ENCODE data around the gene GJB1. TPM values are rescaled to one million over a fixed set of nuclear protein-coding genes. Genes with fewer than 3 reads are reported as not detected.
A peak's percentile ranks its signal among the peaks of the same experiment; 100 is the strongest.

Gene GJB1
- total and polyA plus RNA-seq, 2 experiments from 2014 or later, result 95.4 to 98.2 TPM

DNA sequence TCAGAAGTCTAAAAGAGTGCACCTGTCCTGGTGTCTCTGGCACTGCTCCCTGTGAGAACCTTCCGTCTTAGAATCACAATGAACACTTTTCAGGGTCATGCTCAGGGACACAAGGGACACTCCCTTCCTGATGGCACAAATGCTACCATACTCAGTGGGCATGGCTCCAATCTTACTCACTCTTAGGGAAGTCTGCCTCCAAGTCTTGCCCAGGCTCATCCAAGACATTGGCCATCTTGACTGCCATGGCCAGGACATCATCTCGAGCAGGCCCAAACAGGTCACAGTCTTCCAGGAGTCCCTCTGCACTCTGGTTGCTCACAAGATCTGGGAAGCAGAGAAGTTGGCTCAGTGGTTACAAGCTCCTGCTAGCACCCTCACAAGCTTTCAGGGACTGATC, 22.1 kb downstream of the GJB1 start:
- H4K20me1 ChIP-seq (ENCODE audit: insufficient read depth, poor library complexity, severe bottlenecking), result no peaks in the 10 kb centered on the region
- no peaks in the 10 kb centered on the region for H3K9me2 ChIP-seq (replicated peaks; ENCODE audit: insufficient read depth)
- H3K79me2 ChIP-seq, result no peaks in the 10 kb centered on the region
- no peaks in the 10 kb centered on the region for H3K36me3 ChIP-seq (replicated peaks; ENCODE audit: insufficient read depth, low read depth)
- 74% methylated on average over 2 of the region's 2 CpGs for WGBS (ENCODE audit: low lambda C conversion rate, missing lambda C conversion rate)
- no peak overlapping the region for H3K4me3 ChIP-seq
- H3K4me2 ChIP-seq, result no peak overlapping the region
- no peak for TF ChIP-seq EZH2 (IDR thresholded peaks at IDR 0.05; ENCODE audit: borderline replicate concordance)
- TF ChIP-seq, protein P1, sequence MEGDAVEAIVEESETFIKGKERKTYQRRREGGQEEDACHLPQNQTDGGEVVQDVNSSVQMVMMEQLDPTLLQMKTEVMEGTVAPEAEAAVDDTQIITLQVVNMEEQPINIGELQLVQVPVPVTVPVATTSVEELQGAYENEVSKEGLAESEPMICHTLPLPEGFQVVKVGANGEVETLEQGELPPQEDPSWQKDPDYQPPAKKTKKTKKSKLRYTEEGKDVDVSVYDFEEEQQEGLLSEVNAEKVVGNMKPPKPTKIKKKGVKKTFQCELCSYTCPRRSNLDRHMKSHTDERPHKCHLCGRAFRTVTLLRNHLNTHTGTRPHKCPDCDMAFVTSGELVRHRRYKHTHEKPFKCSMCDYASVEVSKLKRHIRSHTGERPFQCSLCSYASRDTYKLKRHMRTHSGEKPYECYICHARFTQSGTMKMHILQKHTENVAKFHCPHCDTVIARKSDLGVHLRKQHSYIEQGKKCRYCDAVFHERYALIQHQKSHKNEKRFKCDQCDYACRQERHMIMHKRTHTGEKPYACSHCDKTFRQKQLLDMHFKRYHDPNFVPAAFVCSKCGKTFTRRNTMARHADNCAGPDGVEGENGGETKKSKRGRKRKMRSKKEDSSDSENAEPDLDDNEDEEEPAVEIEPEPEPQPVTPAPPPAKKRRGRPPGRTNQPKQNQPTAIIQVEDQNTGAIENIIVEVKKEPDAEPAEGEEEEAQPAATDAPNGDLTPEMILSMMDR (IDR thresholded peaks at IDR 0.05; ENCODE audit: poor library complexity), result no peak
- no peak for TF ChIP-seq EZH2phosphoT487 (IDR thresholded peaks at IDR 0.05; ENCODE audit: low read depth, severe bottlenecking, unreplicated experiment)
- no peak overlapping the region for H2AFZ ChIP-seq
- H3K4me1 ChIP-seq (ENCODE audit: insufficient read depth), result no peaks in the 10 kb centered on the region
- H3K27ac ChIP-seq, result no peak overlapping the region
- no peaks in the 10 kb centered on the region for H3K9me3 ChIP-seq (ENCODE audit: low read depth)
- no peak for DNase-seq (ENCODE audit: low spot score)
- no peaks in the 10 kb centered on the region for H3K27me3 ChIP-seq

DNA sequence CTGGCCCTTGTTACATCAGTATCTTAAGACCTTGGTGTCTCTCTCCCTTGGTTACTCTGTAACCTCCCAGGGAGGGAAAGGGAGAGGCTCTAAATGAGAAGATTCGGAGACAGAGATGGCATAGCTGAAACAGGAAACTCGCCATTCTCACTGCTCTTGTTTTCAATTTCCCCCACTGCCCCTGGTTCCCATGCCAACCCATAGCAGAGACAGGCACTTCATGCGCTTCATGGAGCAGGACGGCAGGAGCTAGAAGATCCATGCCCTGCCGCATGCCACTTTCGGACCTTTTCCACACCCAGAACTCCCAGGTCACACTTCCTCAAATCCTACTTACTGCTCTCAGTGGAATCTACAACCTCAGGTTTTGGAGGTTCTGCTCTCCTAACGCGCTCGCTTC, 27.8 kb downstream of the GJB1 start:
- Histone ChIP-seq H3K27ac (no peak overlapping the region), H3K79me2 (peaks cover 12% of the 10 kb centered on the region), H3K4me1 (ENCODE audit: insufficient read depth) (no peaks in the 10 kb centered on the region), H3K4me2 (peak overlapping the region; percentile 74), H3K36me3 (replicated peaks; ENCODE audit: insufficient read depth, low read depth) (no peaks in the 10 kb centered on the region), H3K9me2 (replicated peaks; ENCODE audit: insufficient read depth) (no peaks in the 10 kb centered on the region), H3K27me3 (no peaks in the 10 kb centered on the region), H3K4me3 (no peak overlapping the region), H4K20me1 (ENCODE audit: insufficient read depth, poor library complexity, severe bottlenecking) (no peaks in the 10 kb centered on the region), H3K9me3 (ENCODE audit: low read depth) (no peaks in the 10 kb centered on the region), H2AFZ (no peak overlapping the region)
- DNase-seq (ENCODE audit: low spot score), result no peak
- 85% methylated on average over 9 of the region's 9 CpGs for WGBS (ENCODE audit: low lambda C conversion rate, missing lambda C conversion rate)
- TF ChIP-seq, protein P1 (IDR thresholded peaks at IDR 0.05; ENCODE audit: poor library complexity), result no peak
- TF ChIP-seq EZH2phosphoT487 (IDR thresholded peaks at IDR 0.05; ENCODE audit: low read depth, severe bottlenecking, unreplicated experiment) (no peak), EZH2 (IDR thresholded peaks at IDR 0.05; ENCODE audit: borderline replicate concordance) (no peak)

DNA sequence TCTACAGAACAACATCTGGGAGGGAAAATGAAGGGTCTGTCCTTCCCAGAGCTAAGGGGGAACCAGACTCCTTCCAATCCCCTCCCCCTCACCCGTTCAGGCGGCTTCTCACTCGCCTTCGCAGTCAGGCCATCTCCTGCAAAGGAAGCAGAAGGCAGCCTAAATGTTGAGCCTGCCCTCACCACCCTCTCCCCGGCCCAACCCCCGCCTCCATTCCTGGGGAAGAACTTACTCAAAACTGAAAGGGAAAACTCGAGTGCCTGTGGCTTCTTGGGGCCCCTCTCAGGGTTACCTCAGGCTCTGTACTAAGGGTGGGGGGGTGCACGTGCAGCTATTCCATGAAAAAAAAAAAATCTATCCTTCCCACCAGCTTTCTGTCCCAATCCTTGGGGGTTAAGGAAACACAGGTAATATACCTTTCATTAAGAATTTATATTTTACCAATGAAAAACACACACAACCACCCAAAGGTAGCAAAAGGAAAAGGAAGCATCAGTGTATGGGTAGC, 28.5 kb downstream of the GJB1 start:
- no peaks in the 10 kb centered on the region for H3K9me2 ChIP-seq (replicated peaks; ENCODE audit: insufficient read depth)
- no peak overlapping the region for H3K27ac ChIP-seq
- H3K36me3 ChIP-seq (replicated peaks; ENCODE audit: insufficient read depth, low read depth), result no peaks in the 10 kb centered on the region
- no peak for TF ChIP-seq EZH2 (IDR thresholded peaks at IDR 0.05; ENCODE audit: borderline replicate concordance)
- TF ChIP-seq, protein P1 (IDR thresholded peaks at IDR 0.05; ENCODE audit: poor library complexity), result no peak
- TF ChIP-seq EZH2phosphoT487 (IDR thresholded peaks at IDR 0.05; ENCODE audit: low read depth, severe bottlenecking, unreplicated experiment), result no peak
- no peaks in the 10 kb centered on the region for H3K27me3 ChIP-seq
- no peaks in the 10 kb centered on the region for H4K20me1 ChIP-seq (ENCODE audit: insufficient read depth, poor library complexity, severe bottlenecking)
- H3K79me2 ChIP-seq, result peaks cover 12% of the 10 kb centered on the region
- H3K4me3 ChIP-seq, result no peak overlapping the region
- H3K4me1 ChIP-seq (ENCODE audit: insufficient read depth), result no peaks in the 10 kb centered on the region
- no peak overlapping the region for H2AFZ ChIP-seq
- no peak for DNase-seq (ENCODE audit: low spot score)
- H3K4me2 ChIP-seq, result peak overlapping the region; percentile 74
- no peaks in the 10 kb centered on the region for H3K9me3 ChIP-seq (ENCODE audit: low read depth)
- WGBS (ENCODE audit: low lambda C conversion rate, missing lambda C conversion rate), result 41% methylated on average over 8 of the region's 8 CpGs

All from hepatocyte (in vitro differentiated cells).